GOT3 (cell line): ENCODE data around the gene NR5A2.

ENCODE experiments used
- DNase-seq: peaks from one replicate; lab custom pipeline; 2025; ENCODE audit warnings: mixed read lengths; lab: John Stamatoyannopoulos, UW

Gene NR5A2

GRCh38 chr1:200035956-200036618 lies 8.6 kb downstream of the NR5A2 start:
- DNase-seq, result no peak

- no peak for DNase-seq
These were observed 9.2 kb downstream of the NR5A2 start for GRCh38 chr1:200036619-200037270.

GRCh38 chr1:200037501-200037900 lies 10.0 kb downstream of the NR5A2 start:
- DNase-seq, result no peak

- no peak for DNase-seq
These were observed 10.4 kb downstream of the NR5A2 start for GRCh38 chr1:200037904-200038303.

GRCh38 chr1:200038325-200038980 lies 10.9 kb downstream of the NR5A2 start:
- DNase-seq, result no peak

- no peak for DNase-seq
These were observed 11.7 kb downstream of the NR5A2 start for GRCh38 chr1:200038981-200039848.

- no peak for DNase-seq
These were observed 12.5 kb downstream of the NR5A2 start for GRCh38 chr1:200039849-200040474.

- DNase-seq, result no peak
These were observed 13.1 kb downstream of the NR5A2 start for GRCh38 chr1:200040481-200041138.

GRCh38 chr1:200041337-200042118 lies 14.0 kb downstream of the NR5A2 start:
- no peak for DNase-seq

GRCh38 chr1:200042119-200042551 lies 14.6 kb downstream of the NR5A2 start:
- DNase-seq, result no peak

GRCh38 chr1:200042552-200043335 lies 15.2 kb downstream of the NR5A2 start:
- DNase-seq, result no peak

- no peak for DNase-seq
These were observed 15.8 kb downstream of the NR5A2 start for GRCh38 chr1:200043336-200043668.

- DNase-seq, result no peak
These were observed 18.6 kb downstream of the NR5A2 start for GRCh38 chr1:200046115-200046514.

- no peak for DNase-seq
These were observed 20.7 kb downstream of the NR5A2 start for GRCh38 chr1:200048244-200048643.

GRCh38 chr1:200049810-200050209 lies 22.3 kb downstream of the NR5A2 start:
- no peak for DNase-seq

GRCh38 chr1:200051620-200052019 lies 24.1 kb downstream of the NR5A2 start:
- no peak for DNase-seq

GRCh38 chr1:200053091-200053490 lies 25.6 kb downstream of the NR5A2 start:
- no peak for DNase-seq

- no peak for DNase-seq
These were observed 26.1 kb downstream of the NR5A2 start for GRCh38 chr1:200053646-200054045.

GRCh38 chr1:200058341-200058740 lies 30.8 kb downstream of the NR5A2 start:
- DNase-seq, result no peak

- no peak for DNase-seq
These were observed 34.6 kb downstream of the NR5A2 start for GRCh38 chr1:200062143-200062542.
